GM19035 (cell line): ENCODE results near the gene RASAL2.
"Not testable (repeated sequence)": the region's sequence is repeated elsewhere in the genome, so short reads cannot be mapped to it uniquely, and the experiment has no call there.

ENCODE experiments used
- ATAC-seq: cut with Tn5 transposase; IDR thresholded peaks from one replicate; pipeline ENCODE4 v1.9.1; 2021; ENCODE audit not compliant: unreplicated experiment

Gene RASAL2

GRCh38 chr1:178066908-178067614 lies 26.8 kb upstream of the RASAL2 start:
- peak; percentile 97 for ATAC-seq

DNA sequence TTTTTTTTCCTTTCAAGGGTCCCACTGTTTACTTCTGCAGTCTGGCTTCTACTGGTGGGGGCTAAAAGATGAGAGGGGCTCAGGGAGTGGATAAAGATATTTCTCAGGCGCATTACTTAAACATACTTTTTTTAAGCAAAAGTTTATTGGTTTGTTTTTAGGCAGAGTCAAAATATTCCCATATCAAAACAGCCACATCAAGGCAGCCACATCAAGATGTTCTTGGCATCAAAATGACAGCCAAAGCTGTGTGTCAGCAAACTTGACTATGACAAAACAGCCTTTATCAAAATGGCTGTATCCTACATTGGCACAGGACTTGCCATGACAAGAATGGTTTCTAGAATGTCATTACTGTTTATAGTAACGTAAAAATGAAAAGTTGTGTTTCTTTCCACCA lies 22.1 kb upstream of the RASAL2 start:
- ATAC-seq: no peak

DNA sequence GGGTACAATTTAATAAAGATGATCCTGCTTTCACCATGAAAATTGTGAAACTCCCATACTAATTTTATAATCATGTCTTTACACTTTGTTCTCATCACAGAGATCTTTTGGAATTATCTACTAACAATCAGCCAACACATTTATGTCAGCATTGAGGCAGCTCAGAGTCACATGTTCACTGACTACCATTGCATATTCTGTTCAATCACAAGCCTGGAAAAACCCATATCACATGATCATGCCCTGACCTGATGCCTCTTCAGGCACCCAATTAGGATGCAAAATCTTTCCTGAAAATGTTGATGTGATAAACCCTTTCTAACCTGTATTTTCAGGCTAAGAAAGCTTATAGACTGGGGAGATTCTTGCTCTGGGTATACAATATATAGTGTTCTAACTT lies 21.6 kb upstream of the RASAL2 start:
- ATAC-seq: no peak

GRCh38 chr1:178075333-178075732 lies 18.6 kb upstream of the RASAL2 start:
- no peak for ATAC-seq

GRCh38 chr1:178076607-178077006 lies 17.3 kb upstream of the RASAL2 start:
- ATAC-seq: no peak

- ATAC-seq: no peak
Measured at GRCh38 chr1:178077917-178078316, 16.0 kb upstream of the RASAL2 start.

DNA sequence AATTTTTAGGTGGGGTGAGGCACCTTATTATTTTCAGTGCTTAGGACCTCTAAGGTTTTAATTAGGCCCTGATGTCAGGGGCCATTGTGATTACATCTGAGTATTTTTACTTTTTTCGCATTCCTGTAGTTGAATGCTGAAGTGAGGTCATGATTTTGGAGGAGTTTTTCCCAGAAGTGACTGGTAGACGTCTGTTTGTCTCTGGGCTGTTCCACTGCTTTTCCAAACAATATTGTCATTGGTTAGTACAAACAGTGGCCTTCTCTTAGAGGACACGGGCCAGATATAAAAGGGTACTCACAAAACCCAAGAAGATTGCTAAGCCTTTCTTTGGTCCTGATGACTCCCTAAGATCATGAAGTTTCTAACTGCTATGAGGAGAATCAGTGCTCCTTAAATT lies 7.6 kb upstream of the RASAL2 start:
- ATAC-seq: no peak

DNA sequence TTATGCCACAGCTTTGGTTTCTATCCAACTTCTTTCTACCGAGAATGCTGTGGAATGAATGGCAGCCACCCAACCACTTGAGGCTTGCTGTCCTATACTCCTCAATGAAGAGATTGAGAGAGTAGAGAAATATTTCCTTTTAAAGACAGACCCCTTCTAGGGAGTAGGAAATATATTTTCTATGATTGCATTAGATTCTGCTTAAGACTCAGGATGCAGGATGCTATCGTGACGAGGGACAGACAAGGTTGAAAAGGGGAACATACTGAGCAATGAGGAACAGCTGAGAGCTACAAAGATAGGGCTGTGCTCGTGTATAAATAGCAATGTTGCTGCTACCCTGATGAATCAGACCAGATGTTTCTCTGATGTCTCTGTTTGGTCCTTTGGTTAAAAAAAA lies 7.1 kb upstream of the RASAL2 start:
- ATAC-seq: no peak

- ATAC-seq: no peak
Measured at GRCh38 chr1:178088651-178089050, 5.3 kb upstream of the RASAL2 start.

- not testable (repeated sequence) for ATAC-seq
Measured at GRCh38 chr1:178091454-178091853, 2.5 kb upstream of the RASAL2 start.

- ATAC-seq: no peak
Measured at GRCh38 chr1:178091986-178092745, 1.7 kb upstream of the RASAL2 start.

GRCh38 chr1:178092878-178093493 lies 918 bp upstream of the RASAL2 start:
- peak; percentile 11 for ATAC-seq

DNA sequence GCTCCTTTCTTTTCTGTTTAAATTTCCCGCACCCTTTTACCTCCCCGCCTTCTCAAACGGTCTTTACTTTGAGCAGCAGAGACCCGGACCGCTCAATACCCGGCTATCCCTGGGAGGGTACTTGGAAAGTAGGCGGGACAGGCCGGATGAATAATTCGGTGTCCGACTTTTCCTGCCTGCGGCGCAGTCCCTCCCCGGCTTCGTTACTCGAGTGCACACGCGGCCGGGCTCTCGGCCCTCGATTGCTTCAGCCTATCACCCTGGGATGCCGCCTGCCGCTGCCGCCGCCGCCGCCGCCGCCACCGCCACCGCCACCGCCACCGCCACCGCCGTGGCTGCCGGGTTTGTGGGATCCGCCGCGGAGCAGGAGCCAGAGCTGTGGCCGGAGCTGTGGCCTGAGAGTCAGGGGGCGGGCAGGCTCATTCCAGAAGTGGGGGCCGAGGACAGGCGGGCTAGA lies 382 bp upstream of the RASAL2 start:
- ATAC-seq: peak; percentile 79

DNA sequence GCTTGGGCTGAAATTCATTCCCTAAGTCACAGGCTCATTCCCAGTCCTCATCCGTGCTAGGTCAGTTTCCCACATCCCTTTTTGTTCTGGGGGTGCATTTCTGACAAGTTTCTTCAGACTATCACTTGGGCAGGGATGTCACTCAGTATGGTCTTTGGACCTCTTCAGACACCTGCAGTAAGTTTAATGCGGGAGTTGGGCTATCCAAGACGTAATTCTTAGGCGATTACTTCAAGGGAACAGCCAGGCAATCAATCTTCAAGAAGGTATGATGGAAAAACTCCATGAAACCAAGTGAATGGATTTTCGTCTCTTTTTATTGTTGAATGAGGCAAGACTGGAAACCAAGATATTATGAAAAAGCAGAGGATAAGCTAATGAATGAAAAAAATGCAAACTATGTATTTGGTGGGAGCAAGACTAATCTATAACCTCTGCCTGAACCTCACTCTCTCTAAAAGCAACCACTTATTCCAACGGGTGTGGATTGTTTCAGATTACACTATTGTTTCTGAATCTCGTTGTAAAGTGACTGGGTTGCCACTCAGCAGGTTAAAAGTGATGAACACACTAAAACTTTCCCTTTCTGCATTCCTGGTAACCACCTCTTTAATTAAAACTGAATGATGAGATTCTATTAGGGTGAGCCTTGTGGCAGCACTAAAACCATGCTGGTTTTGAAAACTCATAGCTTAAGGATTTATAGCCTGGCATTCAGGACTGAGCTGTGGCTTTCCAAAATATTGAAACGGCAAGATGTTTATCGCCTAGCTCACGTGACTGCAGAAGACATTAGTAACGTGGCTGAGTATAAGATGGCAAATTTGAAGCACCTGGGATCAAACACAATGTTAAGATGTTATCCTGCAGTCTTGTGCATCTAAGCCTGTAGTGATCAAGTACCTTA lies 1.1 kb downstream of the RASAL2 start:
- ATAC-seq: no peak

DNA sequence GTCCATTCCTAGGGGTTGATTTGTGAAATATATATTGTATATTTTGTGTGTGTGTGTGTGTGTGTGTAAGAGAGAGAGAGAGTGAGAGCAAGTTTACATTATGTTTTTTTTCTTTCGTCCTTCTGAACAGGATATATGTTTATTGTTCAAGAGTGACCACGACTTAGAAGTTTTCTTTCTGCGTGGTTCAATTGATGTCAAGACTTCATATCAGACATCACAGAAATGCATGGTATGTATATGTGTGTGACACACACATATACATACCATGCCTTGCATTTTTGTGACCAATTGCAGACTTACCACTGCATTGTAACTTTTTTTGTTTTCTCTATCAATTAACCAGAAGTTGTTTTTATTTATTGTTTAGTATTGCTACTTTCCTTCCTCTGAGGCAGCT lies 2.5 kb downstream of the RASAL2 start:
- ATAC-seq: no peak

DNA sequence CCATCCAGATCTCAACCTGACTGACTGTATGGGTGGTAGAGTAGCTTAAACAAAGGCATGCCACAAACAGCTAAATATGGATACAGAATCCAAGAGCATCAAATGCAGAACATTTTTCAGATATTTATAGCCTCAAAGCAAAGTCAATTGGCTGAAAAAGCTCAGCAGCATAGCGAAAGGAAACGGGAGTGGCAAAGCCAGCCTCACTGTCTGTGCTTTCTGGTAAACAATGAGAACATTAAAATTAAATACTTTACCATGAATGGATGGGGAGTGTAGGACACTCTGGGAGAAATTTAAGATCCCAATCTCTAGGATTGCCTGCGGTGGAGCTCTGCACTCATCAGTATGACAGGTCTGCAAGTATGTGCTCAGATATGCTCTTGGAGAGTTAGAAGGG lies 4.4 kb downstream of the RASAL2 start:
- ATAC-seq: no peak

GRCh38 chr1:178101266-178101630 lies 7.3 kb downstream of the RASAL2 start:
- ATAC-seq: no peak

DNA sequence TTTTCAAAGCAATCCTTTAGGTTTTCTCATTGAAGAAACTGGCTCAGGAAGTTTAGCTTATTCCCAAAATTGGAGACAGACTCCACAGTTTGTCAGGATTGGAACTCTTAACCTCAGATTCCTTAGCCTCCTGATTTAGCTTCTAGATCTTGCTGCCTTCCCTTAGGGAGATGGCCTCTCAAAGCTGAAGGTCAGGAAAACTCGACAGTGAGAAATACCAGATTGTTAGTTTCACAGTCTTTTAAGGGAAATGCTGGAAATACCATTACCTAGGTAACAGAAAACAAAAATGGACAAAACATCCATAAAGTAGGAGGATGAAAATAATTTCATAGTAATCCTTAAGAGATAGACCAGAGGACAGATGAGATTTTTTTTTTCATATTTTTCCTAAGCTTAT lies 7.8 kb downstream of the RASAL2 start:
- no peak for ATAC-seq

- ATAC-seq: no peak
Measured at GRCh38 chr1:178102218-178102617, 8.3 kb downstream of the RASAL2 start.

- ATAC-seq: no peak
Measured at GRCh38 chr1:178107823-178108222, 13.9 kb downstream of the RASAL2 start.
